H1 (cell line): ENCODE results near the gene MED10. TPM values are rescaled to one million over a fixed set of nuclear protein-coding genes. Genes with fewer than 3 reads are reported as not detected.

Source experiments
- CTCF ChIA-PET: fragments of 300-600 bp; sonication (Branson Sonifier 250); formaldehyde crosslinking; loops from one replicate; lab custom pipeline; 2021; ENCODE audit not compliant: partially characterized antibody; lab: Charles Lee
- POLR2A ChIA-PET: fragments of 300-600 bp; sonication (Branson Sonifier 250); formaldehyde crosslinking; loops from one replicate; lab custom pipeline; 2021; ENCODE audit warnings: inconsistent platforms; ENCODE audit not compliant: partially characterized antibody; lab: Charles Lee
- DNase-seq, 2 experiments: peaks; one replicate each; pipeline versions ENCODE4 v3.0.0 to v3.0.0-alpha.2; 2010 to 2022; ENCODE audit warnings: low spot score in 2 of 2, low read depth in 1 of 2, mixed read lengths in 1 of 2
- FAIRE-seq: peaks from 2 replicates; lab custom pipeline; 2011; peaks lifted over from hg19 to GRCh38; lab: Jason Lieb, UNC
- H2AFZ ChIP-seq: 2 replicates; pipeline ENCODE4 v1.8.1; 2012; ENCODE audit warnings: low read length, inconsistent platforms
- H2AK5ac ChIP-seq: 2 replicates; pipeline ENCODE4 v1.6.1; 2013; ENCODE audit warnings: low read depth, low read length
- H2BK120ac ChIP-seq: replicated peaks from 2 replicates; pipeline ENCODE3; 2013; ENCODE audit warnings: low read depth, low read length, inconsistent platforms
- H2BK12ac ChIP-seq: 2 replicates; pipeline ENCODE4 v1.6.1; 2013; ENCODE audit warnings: low read depth, low read length
- H2BK15ac ChIP-seq: 2 replicates; pipeline ENCODE4 v1.6.1; 2013; ENCODE audit warnings: low read length
- H2BK20ac ChIP-seq: 2 replicates; pipeline ENCODE4 v1.6.1; 2013; ENCODE audit warnings: low read length
- H2BK5ac ChIP-seq: 2 replicates; pipeline ENCODE4 v1.6.1; 2013; ENCODE audit warnings: low read depth, low read length
- H3K14ac ChIP-seq: 2 replicates; pipeline ENCODE4 v1.6.1; 2013; ENCODE audit warnings: inconsistent platforms; ENCODE audit not compliant: insufficient read length
- H3K18ac ChIP-seq: 2 replicates; pipeline ENCODE4 v1.6.1; 2013; ENCODE audit warnings: low read length; ENCODE audit errors: extremely low read depth
- H3K23ac ChIP-seq: 2 replicates; pipeline ENCODE4 v1.6.1; 2013; ENCODE audit warnings: inconsistent platforms; ENCODE audit not compliant: insufficient read length
- H3K23me2 ChIP-seq: 2 replicates; pipeline ENCODE4 v1.6.1; 2013; ENCODE audit warnings: low read depth, low read length
- H3K27ac ChIP-seq: 2 replicates; pipeline ENCODE4 v1.6.1; 2011; ENCODE audit warnings: low read depth, low read length, inconsistent platforms
- H3K27me3 ChIP-seq, 4 experiments: replicated peaks in 1 of 4; 1 replicate in 1 of 4; 2 replicates in 3 of 4; pipeline versions ENCODE4 v1.6.1 to v1.8.1; 2011 to 2013; ENCODE audit warnings: low read length in 3 of 4, mild to moderate bottlenecking in 3 of 4, inconsistent platforms in 2 of 4, mixed read lengths in 2 of 4, moderate library complexity in 1 of 4; ENCODE audit not compliant: control insufficient read depth in 3 of 4, insufficient read depth in 3 of 4; ENCODE audit errors: extremely low read depth in 1 of 4
- H3K36me3 ChIP-seq, 4 experiments: 2 replicates each; pipeline versions ENCODE4 v1.6.1 to v1.8.1; 2011 to 2013; ENCODE audit warnings: mild to moderate bottlenecking in 4 of 4, low read length in 3 of 4, moderate library complexity in 2 of 4, control low read depth in 1 of 4, inconsistent platforms in 1 of 4; ENCODE audit not compliant: insufficient read depth in 4 of 4, control insufficient read depth in 2 of 4
- H3K4ac ChIP-seq: replicated peaks from 2 replicates; pipeline ENCODE3; 2013; ENCODE audit warnings: low read length, low read depth, mixed read lengths, inconsistent platforms; ENCODE audit not compliant: insufficient read length
- H3K4me1 ChIP-seq, 4 experiments: replicated peaks in 1 of 4; 1 replicate in 1 of 4; 2 replicates in 3 of 4; pipeline versions ENCODE4 v1.6.1 to v1.8.1; 2011 to 2013; ENCODE audit warnings: low read length in 3 of 4, inconsistent platforms in 2 of 4, mixed read lengths in 1 of 4; ENCODE audit not compliant: insufficient read depth in 4 of 4, control insufficient read depth in 3 of 4
- H3K4me2 ChIP-seq, 2 experiments: 2 replicates each; pipeline versions ENCODE4 v1.6.1 to v1.8.1; 2011 to 2013; ENCODE audit warnings: low read depth in 2 of 2, low read length in 2 of 2, control low read depth in 1 of 2, inconsistent platforms in 1 of 2, mild to moderate bottlenecking in 1 of 2; ENCODE audit not compliant: insufficient read depth in 1 of 2
- H3K4me3 ChIP-seq, 4 experiments: fragments of 200-600, 300-600 bp in 1 of 4; sonication (generic), shearing (Covaris generic), sonication (Bioruptor Twin) in 1 of 4; 2 replicates each; pipeline versions ENCODE4 v1.5.1 to v1.8.1; 2011 to 2016; ENCODE audit warnings: low read length in 4 of 4, low read depth in 3 of 4, control low read depth in 2 of 4, inconsistent platforms in 2 of 4, mild to moderate bottlenecking in 2 of 4, mixed read lengths in 1 of 4, moderate library complexity in 1 of 4; ENCODE audit not compliant: insufficient read depth in 2 of 4; ENCODE audit errors: extremely low read depth in 1 of 4
- H3K56ac ChIP-seq: replicated peaks from 2 replicates; pipeline ENCODE3; 2013; ENCODE audit warnings: low read depth, mild to moderate bottlenecking, mixed read lengths, low read length, inconsistent platforms; ENCODE audit not compliant: insufficient read length
- H3K79me1 ChIP-seq: 2 replicates; pipeline ENCODE4 v1.6.1; 2013; ENCODE audit warnings: low read depth, low read length, control low read depth
- H3K79me2 ChIP-seq, 2 experiments: 2 replicates each; pipeline versions ENCODE4 v1.6.1 to v1.8.1; 2012 to 2013; ENCODE audit warnings: low read length in 2 of 2, mild to moderate bottlenecking in 2 of 2, inconsistent platforms in 1 of 2; ENCODE audit not compliant: insufficient read depth in 2 of 2, control insufficient read depth in 1 of 2
- H3K9ac ChIP-seq, 4 experiments: replicated peaks in 1 of 4; 1 replicate in 1 of 4; 2 replicates in 3 of 4; pipeline versions ENCODE4 v1.6.1 to v1.8.1; 2011 to 2013; ENCODE audit warnings: low read depth in 3 of 4, low read length in 3 of 4, control low read depth in 2 of 4, mild to moderate bottlenecking in 2 of 4, moderate library complexity in 2 of 4, inconsistent platforms in 1 of 4; ENCODE audit errors: extremely low read depth in 1 of 4
- H3K9me3 ChIP-seq, 2 experiments: 2 replicates each; pipeline versions ENCODE4 v1.6.1 to v1.8.1; 2012 to 2013; ENCODE audit warnings: mild to moderate bottlenecking in 2 of 2, moderate library complexity in 2 of 2, control low read depth in 1 of 2, inconsistent platforms in 1 of 2, low read depth in 1 of 2, low read length in 1 of 2, mixed read lengths in 1 of 2; ENCODE audit not compliant: insufficient read depth in 2 of 2
- H4K20me1 ChIP-seq, 2 experiments: replicated peaks in 1 of 2; 2 replicates each; pipeline versions ENCODE3 to v1.8.1; 2011 to 2013; ENCODE audit warnings: inconsistent platforms in 2 of 2, low read length in 2 of 2, mild to moderate bottlenecking in 1 of 2; ENCODE audit not compliant: insufficient read depth in 2 of 2, control insufficient read depth in 1 of 2
- H4K5ac ChIP-seq: 2 replicates; pipeline ENCODE4 v1.6.1; 2013; ENCODE audit warnings: low read length, low read depth, mixed read lengths, inconsistent platforms; ENCODE audit not compliant: insufficient read length
- H4K8ac ChIP-seq: 2 replicates; pipeline ENCODE4 v1.8.0; 2013; ENCODE audit warnings: mild to moderate bottlenecking, moderate library complexity, low read length, inconsistent platforms; ENCODE audit not compliant: insufficient read depth; ENCODE audit errors: extremely low read depth
- H4K91ac ChIP-seq: replicated peaks from 2 replicates; pipeline ENCODE3; 2013; ENCODE audit warnings: low read length, mixed read lengths, inconsistent platforms; ENCODE audit not compliant: insufficient read length
- ATF2 ChIP-seq: IDR thresholded peaks from 2 replicates; pipeline ENCODE4 v1.6.1; 2012; ENCODE audit warnings: low read length, inconsistent platforms
- EZH2 ChIP-seq: fragments of 200-600 bp; sonication (generic); IDR thresholded peaks from 2 replicates; pipeline ENCODE4 v1.7.1; 2012; ENCODE audit warnings: low read depth, mild to moderate bottlenecking, moderate library complexity, low read length, inconsistent platforms; ENCODE audit not compliant: severe bottlenecking
- NANOG ChIP-seq: IDR thresholded peaks from 2 replicates; pipeline ENCODE4 v1.6.1; 2011; ENCODE audit warnings: low read length, low read depth, mild to moderate bottlenecking, inconsistent platforms; ENCODE audit not compliant: insufficient read depth, poor library complexity, severe bottlenecking
- POLR2A ChIP-seq, 2 experiments: IDR thresholded peaks; 1 replicate in 1 of 2; 2 replicates in 1 of 2; pipeline ENCODE4 v1.6.1; 2011; ENCODE audit warnings: low read depth in 2 of 2, low read length in 2 of 2, mild to moderate bottlenecking in 2 of 2; ENCODE audit errors: control extremely low read depth in 1 of 2
- POU5F1 ChIP-seq: IDR thresholded peaks from 2 replicates; pipeline ENCODE4 v1.6.1; 2011; ENCODE audit warnings: low read depth, mild to moderate bottlenecking, low read length, moderate library complexity
- RBBP5 ChIP-seq: IDR thresholded peaks from 2 replicates; pipeline ENCODE4 v1.7.1; 2012; ENCODE audit warnings: low read depth, mild to moderate bottlenecking, inconsistent platforms, low read length, moderate library complexity, borderline replicate concordance
- SAP30 ChIP-seq: fragments of 300-600 bp; sonication (generic); IDR thresholded peaks from 2 replicates; pipeline ENCODE4 v1.7.1; 2012; ENCODE audit warnings: low read length, moderate library complexity, mild to moderate bottlenecking, inconsistent platforms; ENCODE audit not compliant: insufficient read depth, insufficient replicate concordance
- SIRT6 ChIP-seq: IDR thresholded peaks from one replicate; pipeline ENCODE4 v1.7.1; 2012; ENCODE audit warnings: low read length, inconsistent platforms
- SP2 ChIP-seq: IDR thresholded peaks from 2 replicates; pipeline ENCODE4 v1.6.1; 2012; ENCODE audit warnings: mild to moderate bottlenecking, low read length, inconsistent platforms
- SP4 ChIP-seq: IDR thresholded peaks from 2 replicates; pipeline ENCODE4 v1.6.1; 2012; ENCODE audit warnings: low read length, inconsistent platforms
- ZNF274 ChIP-seq: IDR thresholded peaks from 2 replicates; pipeline ENCODE4 v1.7.0; 2012; ENCODE audit warnings: low read length, borderline replicate concordance; ENCODE audit errors: extremely low read depth
- WGBS, 2 experiments: shearing (Covaris generic) in 1 of 2; methylation state at CpG; one replicate each; pipeline versions ENCODE4 v1.1.6 to v1.1.7; 2013 to 2015; ENCODE audit warnings: low lambda C conversion rate in 2 of 2, mixed read lengths in 2 of 2, inconsistent platforms in 1 of 2, low coverage in 1 of 2, missing lambda C conversion rate in 1 of 2; ENCODE audit not compliant: insufficient replicate concordance in 2 of 2, insufficient coverage in 1 of 2, insufficient read length in 1 of 2; ENCODE audit errors: extremely low coverage in 1 of 2, missing lambda C conversion rate in 1 of 2; 5-methylcytosine and 5-hydroxymethylcytosine counted together
- polyA plus RNA-seq, 7 experiments: library from polyadenylated mRNA; depleted of rRNA in 3 of 7; stranded (reverse) in 5 of 7; unstranded in 2 of 7; fragments of >200 nt in 5 of 7; fragments of 200-250 nt in 2 of 7; gene quantifications; 1 replicate in 5 of 7; 2 replicates in 1 of 7; 4 replicates in 1 of 7; pipeline versions ENCODE4 v1.2.1 to v1.2.3, GENCODE V29; 2011 to 2013; ENCODE audit warnings: missing spikeins in 2 of 7, mixed read lengths in 2 of 7
- total RNA-seq: library from RNA; stranded (reverse); fragmentation: NEBNext Ultra II Directional; extraction: Animal tissue kit (Norgen Biotek cat#: 25700); gene quantifications from 2 replicates; pipeline ENCODE4 v1.2.1, GENCODE V29; 2021

Gene MED10
- total and polyA plus RNA-seq, 2 of the 8 experiments (the other 6 are each of a cell fraction or from before 2014, with no cell fraction given), result 20.1 to 23.2 TPM

- Histone ChIP-seq H3K23me2 (no peaks in the 10 kb centered on the region), H2AK5ac (no peak overlapping the region), H3K9ac (no peak overlapping the region), H3K4me3 (no peak overlapping the region), H4K8ac (no peak overlapping the region), H4K5ac (no peak overlapping the region), H2BK120ac (no peak overlapping the region), H4K20me1 (no peaks in the 10 kb centered on the region), H2BK20ac (no peak overlapping the region), H3K23ac (no peak overlapping the region), H3K14ac (no peak overlapping the region), H3K27me3 (no peaks in the 10 kb centered on the region), H3K9me3 (peaks cover 0 to 4% of the 10 kb centered on the region in 2 experiments; a peak in 1 of 4 replicates), H4K91ac (no peak overlapping the region), H2BK15ac (no peak overlapping the region), H3K18ac (no peak overlapping the region), H3K79me2 (no peaks in the 10 kb centered on the region), H2BK12ac (no peak overlapping the region), H3K4me1 (no peaks in the 10 kb centered on the region), H3K27ac (no peak overlapping the region), H3K4ac (no peak overlapping the region), H2AFZ (no peak overlapping the region), H3K4me2 (no peak overlapping the region), H3K36me3 (no peaks in the 10 kb centered on the region), H3K56ac (no peak overlapping the region), H3K79me1 (no peaks in the 10 kb centered on the region), H2BK5ac (no peak overlapping the region)
- no peak for FAIRE-seq
- ChIA-PET CTCF (interaction anchor here (1.2 kb wide), 1 partner anchor 8 kb away, joined by 3 read pairs; no protein-coding TSS in a partner anchor), POLR2A (no interaction called here)
- 96% methylated on average over 10 of the region's 12 CpGs; no CpG with 5 or more reads in 1 of the 2 experiments for WGBS, 2 experiments
- no peak for TF ChIP-seq RBBP5
- no peak for TF ChIP-seq ATF2
- TF ChIP-seq SAP30, result no peak
- TF ChIP-seq NANOG, result no peak
- no peak for TF ChIP-seq SP2
- TF ChIP-seq POU5F1, result no peak
- TF ChIP-seq POLR2A (IDR thresholded peaks at IDR 0.05; ENCODE audit: control extremely low read depth in 1 of 2, low read depth in 2 of 2, low read length in 2 of 2), result no peak
- no peak for TF ChIP-seq SIRT6
- TF ChIP-seq SP4, result no peak
- TF ChIP-seq ZNF274, result no peak
- no peak for TF ChIP-seq EZH2
- DNase-seq, result no peak
These were observed 16.2 kb upstream of the MED10 start for GRCh38 chr5:6394429-6395101.
